GM12878 (cell line): ENCODE measurements around the gene TRAPPC3. TPM values are rescaled to one million over a fixed set of nuclear protein-coding genes. Genes with fewer than 3 reads are reported as not detected.

ENCODE experiments used
- ATAC-seq: fragments of 200-7000 bp; cut with Tn5 transposase; 3 replicates; pipeline ENCODE4 v1.9.1; 2020; ENCODE audit warnings: mild to moderate bottlenecking, moderate library complexity
- BruUV-seq: library from RNA; stranded (reverse); fragments of 400-500 nt; replicated peaks from 2 replicates; lab custom pipeline; 2021; lab: Mats Ljungman, UMichigan
- CTCF ChIA-PET: fragments of 300-600 bp; sonication (Branson Sonifier 250); formaldehyde crosslinking; extraction: SDS; loops from one replicate; lab custom pipeline; 2021; ENCODE audit warnings: inconsistent platforms; lab: Yijun Ruan, JAX
- POLR2A ChIA-PET: fragments of 350-600 bp; formaldehyde crosslinking; extraction: SDS; loops from one replicate; lab custom pipeline; 2021; ENCODE audit warnings: inconsistent platforms; lab: Charles Lee
- RAD21 ChIA-PET: fragments of 300-600 bp; sonication (Branson Sonifier 250); formaldehyde crosslinking; loops from one replicate; lab custom pipeline; 2023; ENCODE audit warnings: antibody characterized with exemption; ENCODE audit not compliant: unreplicated experiment; lab: Charles Lee
- SMC1A ChIA-PET: fragments of 300-600 bp; sonication (Branson Sonifier 250); formaldehyde crosslinking; loops from one replicate; lab custom pipeline; 2023; ENCODE audit not compliant: unreplicated experiment, uncharacterized antibody; lab: Charles Lee
- DNase-seq: peaks from one replicate; pipeline ENCODE4 v3.0.0-alpha.2; 2011; ENCODE audit warnings: low read depth, low spot score
- FAIRE-seq: peaks from 3 replicates; lab custom pipeline; 2011; peaks lifted over from hg19 to GRCh38; lab: Jason Lieb, UNC
- H2AFZ ChIP-seq: 2 replicates; pipeline ENCODE4 v1.6.0; 2011; ENCODE audit warnings: low read depth, low read length, control low read depth; ENCODE audit not compliant: control insufficient read depth
- H3K27ac ChIP-seq: 2 replicates; pipeline ENCODE4 v1.5.1; 2011; ENCODE audit warnings: control low read depth; ENCODE audit not compliant: control insufficient read depth, insufficient read depth
- H3K27me3 ChIP-seq, 2 experiments: replicated peaks in 1 of 2; 2 replicates each; pipeline versions ENCODE4 v1.6.0 to v1.6.1; 2011; ENCODE audit warnings: low read length in 1 of 2; ENCODE audit not compliant: control insufficient read depth in 2 of 2, insufficient read depth in 2 of 2
- H3K36me3 ChIP-seq, 2 experiments: 2 replicates each; pipeline ENCODE4 v1.5.1; 2011; ENCODE audit warnings: low read length in 1 of 2; ENCODE audit not compliant: control insufficient read depth in 2 of 2, insufficient read depth in 2 of 2
- H3K4me1 ChIP-seq: 2 replicates; pipeline ENCODE4 v1.6.1; 2011; ENCODE audit warnings: mild to moderate bottlenecking, low read length, moderate library complexity, mixed read lengths; ENCODE audit not compliant: control insufficient read depth, insufficient read depth
- H3K4me2 ChIP-seq: 2 replicates; pipeline ENCODE4 v1.6.0; 2011; ENCODE audit warnings: control low read depth; ENCODE audit not compliant: control insufficient read depth, insufficient read depth
- H3K4me3 ChIP-seq: fragments of 200-600 bp; sonication (generic); 2 replicates; pipeline ENCODE4 v1.5.1; 2016
- H3K79me2 ChIP-seq: 2 replicates; pipeline ENCODE4 v1.6.0; 2011; ENCODE audit warnings: low read length; ENCODE audit not compliant: control insufficient read depth, insufficient read depth
- H3K9ac ChIP-seq: 2 replicates; pipeline ENCODE4 v1.8.0; 2011; ENCODE audit warnings: low read length, control low read depth, mixed read lengths; ENCODE audit not compliant: control insufficient read depth, insufficient read depth
- H3K9me3 ChIP-seq: replicated peaks from 3 replicates; pipeline ENCODE4 v1.5.1; 2011; ENCODE audit warnings: mild to moderate bottlenecking, low read length; ENCODE audit not compliant: control insufficient read depth, insufficient read depth
- H4K20me1 ChIP-seq: 2 replicates; pipeline ENCODE4 v1.6.0; 2011; ENCODE audit not compliant: control insufficient read depth, insufficient read depth
- CBFB ChIP-seq: IDR thresholded peaks from 2 replicates; pipeline ENCODE4 v1.6.1; 2016; ENCODE audit warnings: antibody characterized with exemption, low read depth
- EZH2 ChIP-seq: IDR thresholded peaks from 2 replicates; pipeline ENCODE4 v1.6.1; 2012; ENCODE audit warnings: low read depth, mild to moderate bottlenecking, control low read depth, inconsistent platforms, low read length, borderline replicate concordance; ENCODE audit not compliant: control insufficient read depth
- POLR2A ChIP-seq: IDR thresholded peaks from 2 replicates; pipeline ENCODE4 v1.6.1; 2011; ENCODE audit warnings: low read depth, mild to moderate bottlenecking, low read length
- PRDM15 ChIP-seq: fragments of 450-650 bp; formaldehyde crosslinking; IDR thresholded peaks from 2 replicates; pipeline ENCODE4 v1.4.0; 2020; ENCODE audit warnings: mild to moderate bottlenecking, moderate library complexity
- RBBP5 ChIP-seq: fragments of 200-600 bp; sonication (generic); conservative IDR thresholded peaks from 2 replicates; pipeline ENCODE4 v1.6.1; 2016
- RUNX3 ChIP-seq: IDR thresholded peaks from 2 replicates; pipeline ENCODE4 v1.6.1; 2012; ENCODE audit warnings: low read length, inconsistent platforms
- WGBS: methylation state at CpG from one replicate; pipeline ENCODE4 v1.1.6; 2016; ENCODE audit warnings: low lambda C conversion rate; ENCODE audit not compliant: insufficient replicate concordance, insufficient coverage; ENCODE audit errors: missing lambda C conversion rate; 5-methylcytosine and 5-hydroxymethylcytosine counted together
- in situ Hi-C: fragments of 300-500 bp; cut with MboI; formaldehyde crosslinking; loops from 9 replicates; pipeline ENCODE4 v1.14.3; 2018; ENCODE audit warnings: mixed read lengths
- intact Hi-C: fragments of 100-400 bp; cut with micrococcal nuclease; formaldehyde crosslinking; loops from one replicate; pipeline ENCODE4 v1.14.2; 2022; ENCODE audit not compliant: unreplicated experiment
- polyA plus RNA-seq, 11 experiments: library from polyadenylated mRNA; depleted of rRNA in 4 of 11; unstranded in 6 of 11; stranded (reverse) in 5 of 11; fragments of >200 nt; fragmentation: Nextera tagmentation in 4 of 11; fragmentation: Illumina TruSeq in 1 of 11; extraction: Ambion mirVana in 4 of 11; extraction: Trizol in 1 of 11; gene quantifications; 1 replicate in 1 of 11; 2 replicates in 10 of 11; pipeline versions ENCODE4 v1.2.1 to v1.2.3, GENCODE V29; 2011 to 2016; ENCODE audit warnings: inconsistent platforms in 2 of 11, missing spikeins in 2 of 11, low read depth in 1 of 11
- total RNA-seq, 4 experiments: library from RNA; depleted of rRNA in 3 of 4; stranded (reverse); fragments of >200 nt in 3 of 4; fragmentation: Illumina TruSeq in 1 of 4; extraction: Trizol in 1 of 4; gene quantifications; 2 replicates each; pipeline versions ENCODE4 v1.2.1 to v1.2.3, GENCODE V29; 2013 to 2021
- TF ChIP-seq, protein P1 (sequence below): fragments of 450-650 bp; IDR thresholded peaks from 2 replicates; pipeline ENCODE4 v1.6.1; 2014; ENCODE audit warnings: mild to moderate bottlenecking

Gene TRAPPC3
- total and polyA plus RNA-seq, 10 of the 15 experiments (the other 5 are each of a cell fraction or from before 2014, with no cell fraction given): 14.7 to 122 (median 70.5) TPM

DNA sequence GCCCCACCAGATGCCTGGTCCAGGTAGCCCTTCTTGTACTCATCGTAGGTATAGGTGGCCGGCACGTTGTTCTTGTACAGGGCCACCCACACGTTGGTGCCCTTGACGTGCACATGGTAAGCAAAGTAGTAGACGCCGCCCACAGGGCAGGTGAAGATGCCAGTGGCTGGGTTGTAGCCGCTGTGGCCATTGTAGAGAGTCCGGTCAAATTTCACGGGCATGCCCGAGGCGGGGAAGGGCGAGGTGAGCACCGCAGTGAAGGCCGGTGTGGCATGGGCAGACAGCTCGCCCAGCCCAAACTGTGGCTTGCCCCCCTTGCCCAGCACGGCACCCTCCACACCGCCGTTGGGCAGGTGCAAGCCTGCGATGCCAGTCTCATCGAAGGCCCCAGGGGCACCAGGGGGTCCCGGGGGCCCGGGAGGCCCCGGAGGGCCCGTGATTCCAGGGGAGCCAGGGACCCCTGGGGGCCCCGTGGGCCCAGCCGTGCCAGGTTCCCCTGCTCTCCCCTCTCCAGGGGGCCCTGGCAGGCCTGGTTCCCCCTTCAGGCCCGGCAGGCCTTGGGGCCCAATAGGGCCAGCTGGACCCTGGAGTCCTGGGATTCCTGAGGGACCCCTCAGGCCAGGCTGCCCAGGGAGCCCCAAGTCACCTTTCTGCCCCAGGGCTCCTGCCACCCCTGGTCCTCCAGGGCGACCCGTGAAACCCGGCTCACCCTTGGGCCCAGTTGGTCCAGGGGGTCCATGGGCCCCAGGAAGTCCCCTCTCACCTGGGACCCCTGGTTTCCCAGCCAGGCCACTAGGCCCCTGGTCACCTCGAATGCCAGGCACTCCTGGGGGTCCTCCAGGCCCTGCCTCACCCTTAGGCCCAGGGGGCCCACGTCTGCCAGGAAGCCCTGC is 51.3 kb downstream of the TRAPPC3 start:
- WGBS: 85% methylated on average over 31 of the region's 33 CpGs
- in situ Hi-C loops (no loop called here), intact Hi-C loops (loop anchor here (2.0 to 5.0 kb wide), 2 partner anchors 189 to 324 kb away; no protein-coding TSS in a partner anchor)
- Histone ChIP-seq H3K27ac (no peak overlapping the region), H3K9ac (no peak overlapping the region), H3K4me2 (no peak overlapping the region), H3K79me2 (no peaks in the 10 kb centered on the region), H3K4me1 (no peaks in the 10 kb centered on the region), H3K36me3 (peaks cover 5 to 11% of the 10 kb centered on the region in 2 experiments), H2AFZ (no peak overlapping the region), H4K20me1 (no peaks in the 10 kb centered on the region), H3K27me3 (no peaks in the 10 kb centered on the region), H3K4me3 (no peak overlapping the region), H3K9me3 (no peaks in the 10 kb centered on the region)
- FAIRE-seq (no peak), ATAC-seq (no peak), DNase-seq (no peak)
- RAD21 ChIA-PET: interaction anchor here (0.8 to 1.1 kb wide), 2 partner anchors 37 to 52 kb away, joined by 3 read pairs; no protein-coding TSS in a partner anchor
- no TSS peak for BruUV-seq
- CTCF ChIA-PET: interaction anchor here (0.9 to 1.7 kb wide), 4 partner anchors 37 to 324 kb away, joined by 3 to 9 read pairs (median 4); no protein-coding TSS in a partner anchor
- TF ChIP-seq PRDM15: no peak
- no peak for TF ChIP-seq EZH2
- TF ChIP-seq, protein P1, sequence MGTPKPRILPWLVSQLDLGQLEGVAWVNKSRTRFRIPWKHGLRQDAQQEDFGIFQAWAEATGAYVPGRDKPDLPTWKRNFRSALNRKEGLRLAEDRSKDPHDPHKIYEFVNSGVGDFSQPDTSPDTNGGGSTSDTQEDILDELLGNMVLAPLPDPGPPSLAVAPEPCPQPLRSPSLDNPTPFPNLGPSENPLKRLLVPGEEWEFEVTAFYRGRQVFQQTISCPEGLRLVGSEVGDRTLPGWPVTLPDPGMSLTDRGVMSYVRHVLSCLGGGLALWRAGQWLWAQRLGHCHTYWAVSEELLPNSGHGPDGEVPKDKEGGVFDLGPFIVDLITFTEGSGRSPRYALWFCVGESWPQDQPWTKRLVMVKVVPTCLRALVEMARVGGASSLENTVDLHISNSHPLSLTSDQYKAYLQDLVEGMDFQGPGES: no peak
- TF ChIP-seq RUNX3: no peak
- no peak for TF ChIP-seq POLR2A
- TF ChIP-seq CBFB: no peak
- no peak for TF ChIP-seq RBBP5
- SMC1A ChIA-PET: interaction anchor here (1.5 kb wide), 1 partner anchor 37 kb away, joined by 5 read pairs; no protein-coding TSS in a partner anchor
- POLR2A ChIA-PET: no interaction called here
